Endothelial cell of umbilical vein (primary cell): ENCODE measurements around the gene SIDT1.

Experiments
- FOS ChIP-seq: IDR thresholded peaks from 2 replicates; pipeline ENCODE4 v1.6.1; 2011; ENCODE audit warnings: mild to moderate bottlenecking, low read length, moderate library complexity, borderline replicate concordance; ENCODE audit not compliant: insufficient read depth
- POLR2A ChIP-seq: IDR thresholded peaks from 2 replicates; pipeline ENCODE4 v1.6.1; 2012; ENCODE audit warnings: low read depth, mild to moderate bottlenecking, control low read depth, low read length
- TF ChIP-seq, protein P1 (sequence below), 2 donors: IDR thresholded peaks; 1 replicate in 1 of 2; 2 replicates in 1 of 2; pipeline ENCODE4 v1.5.1; 2011; ENCODE audit warnings: low read length in 2 of 2, mild to moderate bottlenecking in 2 of 2, moderate library complexity in 2 of 2, control low read depth in 1 of 2, inconsistent platforms in 1 of 2, low read depth in 1 of 2; ENCODE audit not compliant: insufficient read depth in 1 of 2; ENCODE audit errors: extremely low read depth in 1 of 2
- TF ChIP-seq, protein P2 (sequence below): IDR thresholded peaks from 2 replicates; pipeline ENCODE4 v1.6.1; 2011; ENCODE audit not compliant: insufficient read depth, insufficient read length

DNA sequence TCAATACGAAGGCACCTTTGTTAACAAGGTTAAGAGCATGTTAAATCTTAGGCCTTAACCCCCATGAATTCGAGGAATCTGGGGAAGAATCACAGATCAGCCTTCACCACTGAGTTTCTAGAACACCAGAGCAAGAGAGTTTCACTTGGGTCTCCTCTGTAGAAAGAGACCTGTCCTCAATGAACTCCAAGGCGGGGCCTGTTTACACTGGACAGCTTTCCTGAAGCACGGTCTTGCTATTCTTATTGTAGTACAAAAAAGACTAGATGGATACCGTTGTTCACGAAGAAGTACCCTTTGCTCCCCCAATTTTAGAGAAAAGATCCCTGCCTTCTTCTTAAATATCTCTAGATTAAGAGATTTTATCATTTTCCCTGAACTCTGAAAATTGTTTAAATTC is 99.2 kb downstream of the SIDT1 start:
- TF ChIP-seq, protein P1, sequence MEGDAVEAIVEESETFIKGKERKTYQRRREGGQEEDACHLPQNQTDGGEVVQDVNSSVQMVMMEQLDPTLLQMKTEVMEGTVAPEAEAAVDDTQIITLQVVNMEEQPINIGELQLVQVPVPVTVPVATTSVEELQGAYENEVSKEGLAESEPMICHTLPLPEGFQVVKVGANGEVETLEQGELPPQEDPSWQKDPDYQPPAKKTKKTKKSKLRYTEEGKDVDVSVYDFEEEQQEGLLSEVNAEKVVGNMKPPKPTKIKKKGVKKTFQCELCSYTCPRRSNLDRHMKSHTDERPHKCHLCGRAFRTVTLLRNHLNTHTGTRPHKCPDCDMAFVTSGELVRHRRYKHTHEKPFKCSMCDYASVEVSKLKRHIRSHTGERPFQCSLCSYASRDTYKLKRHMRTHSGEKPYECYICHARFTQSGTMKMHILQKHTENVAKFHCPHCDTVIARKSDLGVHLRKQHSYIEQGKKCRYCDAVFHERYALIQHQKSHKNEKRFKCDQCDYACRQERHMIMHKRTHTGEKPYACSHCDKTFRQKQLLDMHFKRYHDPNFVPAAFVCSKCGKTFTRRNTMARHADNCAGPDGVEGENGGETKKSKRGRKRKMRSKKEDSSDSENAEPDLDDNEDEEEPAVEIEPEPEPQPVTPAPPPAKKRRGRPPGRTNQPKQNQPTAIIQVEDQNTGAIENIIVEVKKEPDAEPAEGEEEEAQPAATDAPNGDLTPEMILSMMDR (IDR thresholded peaks at IDR 0.05; ENCODE audit: extremely low read depth in 1 of 2, insufficient read depth in 1 of 2, low read depth in 1 of 2, low read length in 2 of 2), result no peak
- no peak for TF ChIP-seq FOS
- TF ChIP-seq, protein P2, sequence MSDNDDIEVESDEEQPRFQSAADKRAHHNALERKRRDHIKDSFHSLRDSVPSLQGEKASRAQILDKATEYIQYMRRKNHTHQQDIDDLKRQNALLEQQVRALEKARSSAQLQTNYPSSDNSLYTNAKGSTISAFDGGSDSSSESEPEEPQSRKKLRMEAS, result no peak
- TF ChIP-seq POLR2A, result no peak
